HepG2 (cell line): ENCODE data around the gene B4GALT5. TPM values are rescaled to one million over a fixed set of nuclear protein-coding genes. Genes with fewer than 3 reads are reported as not detected.

Source experiments
- EEA1 ChIP-seq: sonication (generic); formaldehyde crosslinking; IDR thresholded peaks from 2 replicates; pipeline ENCODE4 v1.5.1; 2020; ENCODE audit warnings: mild to moderate bottlenecking, missing genetic modification reagents, borderline replicate concordance
- FOXK2 ChIP-seq: fragments of 450-650 bp; IDR thresholded peaks from 2 replicates; pipeline ENCODE4 v1.6.1; 2016
- GLI4 ChIP-seq: sonication (generic); formaldehyde crosslinking; IDR thresholded peaks from 2 replicates; pipeline ENCODE4 v1.5.1; 2020; ENCODE audit warnings: missing genetic modification reagents, mild to moderate bottlenecking, moderate library complexity, borderline replicate concordance
- KLF13 ChIP-seq: sonication (generic); formaldehyde crosslinking; IDR thresholded peaks from 2 replicates; pipeline ENCODE4 v1.4.0; 2020; ENCODE audit warnings: mild to moderate bottlenecking, missing genetic modification reagents
- NFE2L2 ChIP-seq: fragments of 150-350 bp; IDR thresholded peaks from 2 replicates; pipeline ENCODE4 v1.6.1; 2014; ENCODE audit warnings: low read length
- RBM22 ChIP-seq: fragments of 200-400 bp; formaldehyde crosslinking; optimal IDR thresholded peaks from 2 replicates; pipeline ENCODE3; 2017; ENCODE audit warnings: mild to moderate bottlenecking, low read length, moderate library complexity
- SETDB1 ChIP-seq: sonication (generic); formaldehyde crosslinking; IDR thresholded peaks from 2 replicates; pipeline ENCODE4 v1.5.1; 2020; ENCODE audit warnings: missing genetic modification reagents, mild to moderate bottlenecking, borderline replicate concordance
- SRSF9 ChIP-seq: fragments of 200-400 bp; formaldehyde crosslinking; IDR thresholded peaks from 2 replicates; pipeline ENCODE4 v1.6.1; 2018; ENCODE audit warnings: borderline replicate concordance, mild to moderate bottlenecking, low read depth, low read length; ENCODE audit not compliant: insufficient read depth, poor library complexity, severe bottlenecking
- ZNF709 ChIP-seq: sonication (generic); formaldehyde crosslinking; IDR thresholded peaks from 2 replicates; pipeline ENCODE4 v1.5.0; 2020; ENCODE audit warnings: mild to moderate bottlenecking, missing genetic modification reagents
- ZZZ3 ChIP-seq: sonication (generic); formaldehyde crosslinking; IDR thresholded peaks from 2 replicates; pipeline ENCODE4 v1.4.0; 2020; ENCODE audit warnings: missing genetic modification reagents, mild to moderate bottlenecking, borderline replicate concordance
- polyA plus RNA-seq, 8 experiments: library from polyadenylated mRNA; depleted of rRNA in 3 of 8; stranded (reverse) in 7 of 8; unstranded in 1 of 8; fragments of >200 nt; fragmentation: Illumina TruSeq in 4 of 8; extraction: Trizol in 4 of 8; gene quantifications; 2 replicates each; pipeline versions ENCODE4 v1.2.1 to v1.2.3, GENCODE V29; 2011 to 2016; ENCODE audit warnings: low read depth in 4 of 8, missing spikeins in 1 of 8, mixed read lengths in 1 of 8; ENCODE audit not compliant: insufficient read depth in 1 of 8
- total RNA-seq, 5 experiments: library from RNA; depleted of rRNA; stranded (reverse); fragments of >200 nt; fragmentation: Illumina TruSeq; extraction: Trizol; gene quantifications; 2 replicates each; pipeline ENCODE4 v1.2.3, GENCODE V29; 2016; ENCODE audit warnings: low read depth in 1 of 5
- TF ChIP-seq, protein P1 (sequence below): sonication (generic); formaldehyde crosslinking; IDR thresholded peaks from 2 replicates; pipeline ENCODE4 v1.4.0; 2020; ENCODE audit warnings: mild to moderate bottlenecking, missing genetic modification reagents
- TF ChIP-seq, protein P2 (sequence below), 2 experiments: sonication (generic) in 1 of 2; formaldehyde crosslinking in 1 of 2; IDR thresholded peaks; 2 replicates each; pipeline versions ENCODE4 v1.5.1 to v1.6.1; 2011 to 2020; ENCODE audit warnings: borderline replicate concordance in 1 of 2, low read depth in 1 of 2, low read length in 1 of 2, mild to moderate bottlenecking in 1 of 2, missing genetic modification reagents in 1 of 2, moderate library complexity in 1 of 2
- TF ChIP-seq, protein P3 (sequence below): sonication (generic); formaldehyde crosslinking; IDR thresholded peaks from 2 replicates; pipeline ENCODE4 v1.9.0; 2021; ENCODE audit warnings: missing genetic modification reagents, mild to moderate bottlenecking, borderline replicate concordance
- TF ChIP-seq, protein P4 (sequence below): sonication (generic); formaldehyde crosslinking; IDR thresholded peaks from 2 replicates; pipeline ENCODE4 v1.8.1; 2023; ENCODE audit warnings: mild to moderate bottlenecking, inconsistent platforms, moderate library complexity, missing genetic modification reagents, borderline replicate concordance

Gene B4GALT5
- total and polyA plus RNA-seq, 2 of the 13 experiments (the other 11 are each of a cell fraction or from before 2014, with no cell fraction given) = 27.3 to 30.9 TPM

DNA sequence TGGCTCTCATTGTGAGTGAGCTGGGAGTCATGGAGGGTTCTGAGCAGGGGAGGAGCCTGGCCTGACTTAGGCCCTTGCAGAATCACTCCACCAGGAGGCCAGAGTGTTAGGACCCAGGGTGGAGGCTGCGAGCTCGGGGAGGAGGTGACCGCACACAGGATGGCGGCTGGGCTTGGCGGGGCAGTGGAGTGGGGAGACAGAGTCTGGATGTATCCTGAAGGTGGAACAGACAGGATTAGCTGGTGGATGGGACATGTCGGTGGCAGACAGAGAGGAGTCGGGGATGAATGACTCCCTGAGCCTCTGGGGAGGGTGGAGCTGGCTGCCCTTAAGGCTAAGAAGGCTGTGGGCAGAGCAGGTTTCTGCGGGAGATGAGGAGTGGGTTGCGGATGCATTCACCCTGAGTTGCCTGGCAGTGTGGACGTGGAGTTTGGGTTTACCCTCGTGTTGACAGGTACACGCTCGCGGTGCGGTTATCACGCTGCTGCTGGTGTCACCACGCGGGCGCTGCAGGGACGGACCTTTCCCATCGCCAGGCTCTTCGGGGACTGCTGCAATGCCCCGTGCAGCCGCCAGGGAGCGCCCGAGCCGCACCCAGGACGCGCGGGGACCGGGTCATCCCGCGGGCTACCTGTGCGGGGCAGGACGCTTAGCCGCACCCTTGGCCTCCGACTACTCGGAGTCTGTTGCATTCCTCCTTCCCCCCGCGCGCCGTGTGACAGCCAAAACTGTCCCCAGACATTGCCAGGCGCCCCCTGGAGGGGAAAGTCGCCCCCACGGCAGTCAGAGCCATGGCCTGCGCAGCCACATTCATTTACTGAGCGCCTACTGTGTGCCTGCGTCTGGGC, 102.8 kb downstream of the B4GALT5 start (continued):
- TF ChIP-seq, protein P1, sequence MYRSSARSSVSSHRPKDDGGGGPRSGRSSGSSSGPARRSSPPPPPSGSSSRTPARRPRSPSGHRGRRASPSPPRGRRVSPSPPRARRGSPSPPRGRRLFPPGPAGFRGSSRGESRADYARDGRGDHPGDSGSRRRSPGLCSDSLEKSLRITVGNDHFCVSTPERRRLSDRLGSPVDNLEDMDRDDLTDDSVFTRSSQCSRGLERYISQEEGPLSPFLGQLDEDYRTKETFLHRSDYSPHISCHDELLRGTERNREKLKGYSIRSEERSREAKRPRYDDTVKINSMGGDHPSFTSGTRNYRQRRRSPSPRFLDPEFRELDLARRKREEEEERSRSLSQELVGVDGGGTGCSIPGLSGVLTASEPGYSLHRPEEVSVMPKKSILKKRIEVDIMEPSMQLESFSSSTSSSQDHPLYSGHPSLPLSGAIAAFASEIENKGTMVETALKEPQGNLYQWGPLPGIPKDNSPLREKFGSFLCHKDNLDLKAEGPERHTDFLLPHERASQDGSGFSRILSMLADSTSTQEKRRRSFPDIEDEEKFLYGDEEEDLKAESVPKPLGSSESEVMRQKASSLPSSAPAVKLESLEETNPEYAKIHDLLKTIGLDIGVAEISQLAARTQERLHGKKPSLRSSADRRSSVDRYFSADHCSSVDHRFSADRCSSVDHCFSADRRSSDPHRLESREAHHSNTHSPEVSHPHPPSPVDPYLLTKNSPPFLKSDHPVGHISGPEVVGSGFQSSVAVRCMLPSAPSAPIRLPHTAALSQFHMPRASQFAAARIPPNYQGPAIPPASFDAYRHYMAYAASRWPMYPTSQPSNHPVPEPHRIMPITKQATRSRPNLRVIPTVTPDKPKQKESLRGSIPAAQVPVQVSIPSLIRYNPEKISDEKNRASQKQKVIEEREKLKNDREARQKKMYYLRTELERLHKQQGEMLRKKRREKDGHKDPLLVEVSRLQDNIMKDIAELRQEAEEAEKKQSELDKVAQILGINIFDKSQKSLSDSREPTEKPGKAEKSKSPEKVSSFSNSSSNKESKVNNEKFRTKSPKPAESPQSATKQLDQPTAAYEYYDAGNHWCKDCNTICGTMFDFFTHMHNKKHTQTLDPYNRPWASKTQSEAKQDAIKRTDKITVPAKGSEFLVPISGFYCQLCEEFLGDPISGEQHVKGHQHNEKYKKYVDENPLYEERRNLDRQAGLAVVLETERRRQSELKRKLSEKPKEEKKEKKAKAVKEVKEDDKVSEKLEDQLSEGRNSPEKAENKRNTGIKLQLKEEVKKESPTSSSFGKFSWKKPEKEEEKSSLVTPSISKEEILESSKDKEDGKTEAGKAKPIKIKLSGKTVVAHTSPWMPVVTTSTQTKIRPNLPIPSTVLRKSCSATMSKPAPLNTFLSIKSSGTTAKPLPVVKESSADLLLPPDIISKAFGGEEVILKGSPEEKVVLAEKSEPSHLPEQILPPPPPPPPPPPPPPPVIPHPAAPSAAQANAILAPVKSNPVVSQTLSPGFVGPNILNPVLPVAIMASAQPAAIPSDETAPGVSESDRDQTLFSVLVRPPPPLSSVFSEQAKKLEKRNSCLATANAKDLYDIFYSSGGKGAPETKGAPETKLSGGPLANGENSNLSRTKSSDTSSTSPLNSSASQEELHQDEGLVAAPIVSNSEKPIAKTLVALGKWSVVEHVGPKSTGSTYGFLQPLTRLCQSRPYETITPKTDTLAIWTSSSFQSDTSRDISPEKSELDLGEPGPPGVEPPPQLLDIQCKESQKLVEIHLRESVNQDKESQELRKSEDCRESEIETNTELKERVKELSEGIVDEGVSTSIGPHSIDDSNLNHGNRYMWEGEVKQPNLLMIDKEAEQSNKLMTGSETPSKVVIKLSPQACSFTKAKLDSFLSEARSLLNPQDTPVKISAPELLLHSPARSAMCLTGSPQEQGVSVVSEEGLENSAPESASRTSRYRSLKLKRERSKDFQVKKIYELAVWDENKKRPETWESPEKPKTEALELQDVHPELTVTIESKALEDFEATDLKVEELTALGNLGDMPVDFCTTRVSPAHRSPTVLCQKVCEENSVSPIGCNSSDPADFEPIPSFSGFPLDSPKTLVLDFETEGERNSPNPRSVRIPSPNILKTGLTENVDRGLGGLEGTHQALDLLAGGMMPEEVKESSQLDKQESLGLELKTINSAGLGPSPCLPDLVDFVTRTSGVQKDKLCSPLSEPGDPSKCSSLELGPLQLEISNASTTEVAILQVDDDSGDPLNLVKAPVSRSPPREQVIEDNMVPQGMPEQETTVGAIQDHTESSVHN (CRISPR knock-in tag) = peak; percentile 88
- TF ChIP-seq NFE2L2 = no peak
- no peak for TF ChIP-seq KLF13 (CRISPR knock-in tag)
- TF ChIP-seq FOXK2 = no peak
- TF ChIP-seq ZZZ3 (CRISPR knock-in tag) = 0 out of 2 replicates have a peak, but pooled peaks have one; percentile 27
- TF ChIP-seq, protein P2, sequence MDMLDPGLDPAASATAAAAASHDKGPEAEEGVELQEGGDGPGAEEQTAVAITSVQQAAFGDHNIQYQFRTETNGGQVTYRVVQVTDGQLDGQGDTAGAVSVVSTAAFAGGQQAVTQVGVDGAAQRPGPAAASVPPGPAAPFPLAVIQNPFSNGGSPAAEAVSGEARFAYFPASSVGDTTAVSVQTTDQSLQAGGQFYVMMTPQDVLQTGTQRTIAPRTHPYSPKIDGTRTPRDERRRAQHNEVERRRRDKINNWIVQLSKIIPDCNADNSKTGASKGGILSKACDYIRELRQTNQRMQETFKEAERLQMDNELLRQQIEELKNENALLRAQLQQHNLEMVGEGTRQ (IDR thresholded peaks at IDR 0.05; ENCODE audit: low read depth, low read length) = peak; percentile 29; the same call in 1 of the 2 replicates
- TF ChIP-seq, protein P2 (CRISPR knock-in tag; IDR thresholded peaks at IDR 0.05; ENCODE audit: borderline replicate concordance) = no peak
- peak; percentile 92 for TF ChIP-seq GLI4 (CRISPR knock-in tag)
- TF ChIP-seq, protein P3, sequence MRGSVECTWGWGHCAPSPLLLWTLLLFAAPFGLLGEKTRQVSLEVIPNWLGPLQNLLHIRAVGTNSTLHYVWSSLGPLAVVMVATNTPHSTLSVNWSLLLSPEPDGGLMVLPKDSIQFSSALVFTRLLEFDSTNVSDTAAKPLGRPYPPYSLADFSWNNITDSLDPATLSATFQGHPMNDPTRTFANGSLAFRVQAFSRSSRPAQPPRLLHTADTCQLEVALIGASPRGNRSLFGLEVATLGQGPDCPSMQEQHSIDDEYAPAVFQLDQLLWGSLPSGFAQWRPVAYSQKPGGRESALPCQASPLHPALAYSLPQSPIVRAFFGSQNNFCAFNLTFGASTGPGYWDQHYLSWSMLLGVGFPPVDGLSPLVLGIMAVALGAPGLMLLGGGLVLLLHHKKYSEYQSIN (CRISPR knock-in tag) = peak; percentile 88; the same call in 1 of the 2 replicates
- TF ChIP-seq EEA1 (CRISPR knock-in tag) = no peak; the same call in 1 of the 2 replicates
- no peak for TF ChIP-seq RBM22
- TF ChIP-seq SRSF9 = no peak
- TF ChIP-seq, protein P4, sequence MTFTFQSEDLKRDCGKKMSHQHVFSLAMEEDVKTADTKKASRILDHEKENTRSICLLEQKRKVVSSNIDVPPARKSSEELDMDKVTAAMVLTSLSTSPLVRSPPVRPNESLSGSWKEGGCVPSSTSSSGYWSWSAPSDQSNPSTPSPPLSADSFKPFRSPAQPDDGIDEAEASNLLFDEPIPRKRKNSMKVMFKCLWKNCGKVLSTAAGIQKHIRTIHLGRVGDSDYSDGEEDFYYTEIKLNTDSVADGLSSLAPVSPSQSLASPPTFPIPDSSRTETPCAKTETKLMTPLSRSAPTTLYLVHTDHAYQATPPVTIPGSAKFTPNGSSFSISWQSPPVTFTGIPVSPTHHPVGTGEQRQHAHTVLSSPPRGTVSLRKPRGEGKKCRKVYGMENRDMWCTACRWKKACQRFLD (CRISPR knock-in tag) = peak; percentile 83; the same call in 1 of the 2 replicates
- no peak for TF ChIP-seq ZNF709
- no peak for TF ChIP-seq SETDB1
